Muscle layer of duodenum (tissue), 2 donors: ENCODE measurements around the gene ARHGEF4.

ENCODE experiments used
- H3K27ac ChIP-seq: one replicate; pipeline ENCODE4 v1.7.0; 2013; ENCODE audit warnings: mild to moderate bottlenecking, low read length
- H3K27me3 ChIP-seq: one replicate; pipeline ENCODE4 v1.7.0; 2013; ENCODE audit warnings: low read depth, mild to moderate bottlenecking, control low read depth, low read length
- H3K36me3 ChIP-seq, 2 donors: one replicate each; pipeline ENCODE4 v1.7.0; 2013; ENCODE audit warnings: low read length in 2 of 2, control low read depth in 1 of 2, mild to moderate bottlenecking in 1 of 2; ENCODE audit not compliant: insufficient read depth in 2 of 2, control insufficient read depth in 1 of 2
- H3K4me1 ChIP-seq, 2 donors: one replicate each; pipeline ENCODE4 v1.7.0; 2013; ENCODE audit warnings: low read length in 2 of 2, mild to moderate bottlenecking in 2 of 2, control low read depth in 1 of 2, moderate library complexity in 1 of 2; ENCODE audit not compliant: insufficient read depth in 2 of 2, control insufficient read depth in 1 of 2
- H3K4me3 ChIP-seq, 2 donors: one replicate each; pipeline ENCODE4 v1.7.0; 2013; ENCODE audit warnings: low read length in 2 of 2, low read depth in 1 of 2, mild to moderate bottlenecking in 1 of 2
- H3K9me3 ChIP-seq, 2 donors: one replicate each; pipeline ENCODE4 v1.7.0; 2013; ENCODE audit warnings: low read length in 2 of 2, control low read depth in 1 of 2, mild to moderate bottlenecking in 1 of 2; ENCODE audit not compliant: control insufficient read depth in 1 of 2
- donor health status: healthy.

The ARHGEF4 gene

DNA sequence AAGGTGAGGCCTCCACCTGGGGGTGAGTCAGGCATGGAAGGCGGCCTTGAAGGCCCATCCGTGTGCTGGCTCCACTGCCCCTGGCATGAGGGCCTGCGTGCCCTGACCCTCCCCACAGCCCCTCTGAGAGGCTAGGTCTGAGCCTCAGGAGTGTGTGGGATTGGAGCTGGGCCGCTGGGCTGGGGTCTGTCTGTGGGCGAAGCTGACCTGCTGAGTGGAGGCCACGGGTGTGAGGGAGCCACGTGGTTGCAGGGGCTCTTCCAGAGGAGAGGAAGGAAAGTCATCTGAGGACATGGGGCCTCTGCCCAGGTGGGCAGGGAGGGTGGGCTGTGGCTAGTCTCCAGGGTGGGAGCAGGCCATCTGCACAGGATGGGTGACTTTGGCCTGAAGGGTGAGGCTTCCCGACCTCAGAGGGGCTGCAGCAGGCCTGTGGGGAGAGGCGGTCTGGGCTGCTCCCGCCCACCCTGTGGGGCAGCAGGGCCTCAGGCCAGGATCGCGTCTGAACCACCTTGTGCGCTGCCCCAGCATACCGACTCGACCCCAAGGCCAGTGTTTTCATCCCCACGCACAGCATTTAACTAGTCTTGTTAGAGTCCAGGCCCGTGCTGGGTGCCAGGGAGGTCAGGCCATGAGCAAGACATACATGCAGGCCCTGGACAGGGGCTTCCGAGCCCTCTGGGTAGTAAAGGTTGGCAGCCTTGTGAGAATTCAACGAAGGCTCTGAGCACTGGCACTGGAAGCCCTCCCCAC is 11.2 kb downstream of the ARHGEF4 start:
- H3K36me3 ChIP-seq: no peaks in the 10 kb centered on the region
- no peaks in the 10 kb centered on the region for H3K4me1 ChIP-seq
- no peak overlapping the region for H3K4me3 ChIP-seq
- H3K9me3 ChIP-seq: no peaks in the 10 kb centered on the region
- no peaks in the 10 kb centered on the region for H3K27me3 ChIP-seq
- no peak overlapping the region for H3K27ac ChIP-seq

DNA sequence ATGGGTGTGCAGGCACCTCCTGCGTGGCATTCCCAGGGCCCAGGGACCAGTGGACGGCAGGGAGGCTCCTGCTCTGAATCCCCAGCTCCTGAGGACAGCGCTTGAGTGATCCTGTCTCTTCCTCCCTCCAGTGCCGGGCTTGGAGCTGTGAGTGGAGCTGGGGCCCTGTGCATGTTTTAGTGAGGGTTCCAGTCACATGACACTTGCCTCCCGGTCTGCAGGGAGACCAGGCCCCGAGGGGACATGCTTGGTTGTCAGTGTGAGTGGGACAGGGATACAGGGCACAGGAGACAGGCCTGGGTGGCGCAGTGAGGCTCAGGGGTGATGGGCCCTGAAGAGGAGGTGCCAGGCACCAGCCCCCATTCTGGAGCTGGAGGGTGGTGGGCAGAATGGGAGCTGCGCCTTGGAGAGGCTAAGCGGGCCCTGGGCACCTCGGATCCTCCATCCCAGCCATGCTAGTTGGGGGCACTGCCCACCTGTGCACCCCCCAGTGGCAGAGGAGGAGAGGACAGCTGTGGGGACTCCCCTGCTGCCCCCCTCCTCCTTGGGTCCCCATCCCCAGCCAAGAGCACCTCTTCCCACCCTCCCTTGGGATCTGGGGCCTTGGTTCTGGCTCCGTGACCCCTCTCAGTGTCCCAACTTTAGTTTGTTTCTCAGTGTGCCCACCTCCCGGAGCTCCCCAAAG is 12.0 kb downstream of the ARHGEF4 start:
- Histone ChIP-seq H3K27me3 (no peaks in the 10 kb centered on the region), H3K9me3 (no peaks in the 10 kb centered on the region), H3K27ac (no peak overlapping the region), H3K36me3 (no peaks in the 10 kb centered on the region), H3K4me3 (no peak overlapping the region), H3K4me1 (no peaks in the 10 kb centered on the region)

DNA sequence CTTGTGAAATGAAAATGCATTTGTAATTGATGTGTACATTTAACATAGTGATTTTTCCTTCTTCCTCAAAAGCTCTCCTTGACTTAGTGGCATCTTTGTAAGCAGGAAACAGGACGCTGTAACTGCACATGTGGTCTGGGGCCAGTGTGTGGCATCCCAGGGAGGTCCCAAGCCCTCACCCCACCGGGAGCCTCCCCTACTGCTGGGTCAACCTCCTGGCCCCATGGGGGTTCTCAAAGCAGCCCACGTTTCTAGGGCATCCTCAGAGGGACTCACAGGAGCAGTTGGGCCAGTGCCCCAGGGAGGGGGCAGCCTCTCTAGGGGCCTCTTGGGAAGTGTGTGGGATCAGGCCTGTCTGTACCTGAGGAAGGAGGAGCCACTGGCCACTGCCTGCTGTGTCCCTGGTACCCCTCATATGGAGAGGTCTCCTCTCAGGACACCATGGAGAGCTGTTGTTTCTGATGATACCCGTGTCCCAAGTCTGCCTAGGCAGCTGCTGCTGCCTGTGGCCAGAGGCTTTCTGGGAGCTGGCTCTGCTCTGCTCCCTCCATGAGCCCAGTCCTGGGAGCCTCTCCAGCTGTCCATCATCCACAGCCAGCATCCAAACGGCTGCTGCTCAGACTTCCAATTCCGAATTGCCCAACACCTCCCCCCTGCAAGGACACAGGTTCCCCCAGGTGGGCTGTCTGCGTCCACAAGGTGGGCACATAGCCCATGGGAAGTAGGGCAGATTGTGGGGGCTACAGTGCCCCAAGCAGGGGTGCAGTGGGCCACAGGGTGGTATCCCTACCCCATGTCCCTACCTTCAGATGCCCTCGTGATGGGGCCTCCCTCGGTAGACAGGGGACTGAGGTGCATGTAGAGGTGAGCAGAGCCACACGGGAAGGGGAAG is 13.4 kb downstream of the ARHGEF4 start:
- Histone ChIP-seq H3K27me3 (no peaks in the 10 kb centered on the region), H3K36me3 (no peaks in the 10 kb centered on the region), H3K4me3 (no peak overlapping the region), H3K4me1 (no peaks in the 10 kb centered on the region), H3K9me3 (no peaks in the 10 kb centered on the region), H3K27ac (no peak overlapping the region)

DNA sequence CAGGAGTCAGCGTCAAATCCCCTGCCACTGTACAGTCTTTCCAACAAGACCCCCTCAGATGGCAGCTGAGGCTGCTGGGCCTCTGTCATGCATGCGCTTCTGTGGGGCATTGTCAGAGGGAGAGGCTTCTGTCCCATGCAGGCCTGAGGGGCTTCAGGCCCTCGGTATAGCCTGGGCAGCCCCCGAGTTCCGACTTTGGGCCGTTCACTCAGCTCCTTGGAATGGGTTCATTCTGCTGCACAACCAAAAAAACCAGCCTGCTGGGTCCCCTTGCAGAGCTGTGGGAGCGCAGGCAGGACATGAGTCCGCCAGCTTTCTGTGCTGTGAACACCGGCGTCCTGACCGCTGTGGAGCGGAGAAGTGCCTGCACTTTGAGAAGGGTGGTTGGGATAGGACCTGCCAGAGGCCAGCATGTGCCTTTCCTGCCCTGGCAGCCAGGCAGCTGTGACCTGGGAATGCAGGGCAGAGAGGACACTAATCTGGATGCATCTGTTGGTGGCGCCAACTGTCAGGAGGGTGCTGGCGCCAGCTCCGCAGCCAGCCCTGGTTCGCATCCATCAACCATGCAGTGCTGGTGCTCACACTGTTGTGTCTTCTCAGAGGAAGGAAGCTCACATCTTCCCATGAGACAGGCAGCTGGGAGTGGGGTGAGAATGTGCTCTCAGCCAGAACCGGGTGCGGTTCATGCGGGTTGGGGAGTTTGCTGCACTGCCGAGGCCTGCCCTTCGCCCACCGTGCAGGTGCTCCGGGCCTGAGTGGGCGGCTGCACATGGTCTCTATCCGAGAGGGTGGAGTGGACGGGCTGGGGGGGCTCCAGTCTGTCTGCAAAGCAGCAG is 14.3 kb downstream of the ARHGEF4 start:
- no peak overlapping the region for H3K27ac ChIP-seq

GRCh38 chr2:130851624-130852382 is 15.1 kb downstream of the ARHGEF4 start:
- H3K36me3 ChIP-seq: no peaks in the 10 kb centered on the region
- no peaks in the 10 kb centered on the region for H3K9me3 ChIP-seq
- H3K27ac ChIP-seq: no peak overlapping the region
- H3K4me3 ChIP-seq: no peak overlapping the region
- no peaks in the 10 kb centered on the region for H3K27me3 ChIP-seq
- no peaks in the 10 kb centered on the region for H3K4me1 ChIP-seq

More for the DNA sequence above, 14.3 kb downstream of the ARHGEF4 start:
- no peaks in the 10 kb centered on the region for H3K4me1 ChIP-seq
- H3K27me3 ChIP-seq: no peaks in the 10 kb centered on the region
- no peak overlapping the region for H3K4me3 ChIP-seq
- H3K9me3 ChIP-seq: no peaks in the 10 kb centered on the region
- no peaks in the 10 kb centered on the region for H3K36me3 ChIP-seq

GRCh38 chr2:130852521-130853115 is 15.9 kb downstream of the ARHGEF4 start:
- no peaks in the 10 kb centered on the region for H3K9me3 ChIP-seq
- H3K27me3 ChIP-seq: no peaks in the 10 kb centered on the region
- no peak overlapping the region for H3K4me3 ChIP-seq
- no peaks in the 10 kb centered on the region for H3K36me3 ChIP-seq
- no peak overlapping the region for H3K27ac ChIP-seq
- no peaks in the 10 kb centered on the region for H3K4me1 ChIP-seq

DNA sequence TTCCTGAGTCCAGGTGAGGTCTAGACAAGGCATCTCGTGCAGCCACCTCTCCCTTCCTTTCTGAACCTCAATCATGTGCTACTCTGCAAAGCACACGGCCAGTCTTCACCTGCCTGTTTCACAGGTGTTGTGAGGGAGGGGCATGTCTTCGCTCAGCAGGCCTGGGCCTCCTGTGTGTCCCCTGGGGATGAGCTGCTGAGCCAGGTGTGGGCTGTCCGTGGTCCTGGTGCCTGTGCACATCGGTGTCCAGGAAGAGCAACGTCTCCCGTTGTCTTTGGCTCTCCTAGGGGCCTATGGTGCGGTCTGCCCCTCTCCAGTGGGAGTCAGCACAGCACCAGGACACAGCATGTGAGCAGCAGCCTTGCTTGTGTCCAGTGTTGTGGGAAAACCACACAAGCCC is 16.7 kb downstream of the ARHGEF4 start:
- Histone ChIP-seq H3K9me3 (no peaks in the 10 kb centered on the region), H3K27me3 (no peaks in the 10 kb centered on the region), H3K27ac (no peak overlapping the region), H3K36me3 (no peaks in the 10 kb centered on the region), H3K4me1 (no peaks in the 10 kb centered on the region), H3K4me3 (no peak overlapping the region)

DNA sequence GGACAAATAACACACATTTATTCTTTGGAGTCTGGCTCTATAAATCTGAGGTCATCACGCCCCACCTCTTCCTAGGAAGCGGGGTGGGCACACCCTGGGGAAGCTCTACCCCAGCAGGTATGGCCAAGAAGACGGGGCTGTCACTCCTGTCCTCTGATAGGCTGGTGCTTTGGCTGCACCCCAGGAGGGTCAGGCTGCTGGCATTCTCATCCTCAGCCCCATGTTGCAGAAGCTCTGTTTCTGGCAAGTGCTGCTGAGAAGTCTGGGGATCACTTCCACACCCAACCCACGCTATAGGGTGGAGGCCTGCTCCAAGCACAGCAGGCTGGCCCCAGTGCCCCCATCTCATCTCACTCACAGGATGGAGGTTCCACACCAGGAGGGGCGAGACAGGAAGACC is 17.6 kb downstream of the ARHGEF4 start:
- no peaks in the 10 kb centered on the region for H3K4me1 ChIP-seq
- H3K36me3 ChIP-seq: no peaks in the 10 kb centered on the region
- H3K27ac ChIP-seq: no peak overlapping the region

GRCh38 chr2:130864830-130865800 is 28.4 kb downstream of the ARHGEF4 start:
- H3K36me3 ChIP-seq: no peaks in the 10 kb centered on the region
- H3K9me3 ChIP-seq: no peaks in the 10 kb centered on the region
- peaks cover 0 to 4% of the 10 kb centered on the region in 2 donors for H3K4me1 ChIP-seq
- no peak overlapping the region for H3K27ac ChIP-seq
- H3K27me3 ChIP-seq: no peaks in the 10 kb centered on the region
- no peak overlapping the region for H3K4me3 ChIP-seq

More for the DNA sequence above, 17.6 kb downstream of the ARHGEF4 start:
- Histone ChIP-seq H3K4me3 (no peak overlapping the region), H3K9me3 (no peaks in the 10 kb centered on the region), H3K27me3 (no peaks in the 10 kb centered on the region)
